Suprapubic skin (tissue), 4 donors: Measurements from ENCODE around the gene IRF7. TPM values are rescaled to one million over a fixed set of nuclear protein-coding genes. Genes with fewer than 3 reads are reported as not detected.

Experiments
- DNase-seq, 2 donors: peaks; one replicate each; pipeline ENCODE4 v3.0.0-alpha.2; 2019; ENCODE audit warnings: low spot score in 2 of 2
- H3K27ac ChIP-seq: fragments of 200-600 bp; sonication (generic); one replicate; pipeline ENCODE4 v1.5.1; 2019
- H3K27me3 ChIP-seq: fragments of 200-600 bp; sonication (generic); one replicate; pipeline ENCODE4 v1.5.1; 2019
- H3K36me3 ChIP-seq: fragments of 200-600 bp; sonication (generic); one replicate; pipeline ENCODE4 v1.5.1; 2019
- H3K4me1 ChIP-seq: fragments of 200-600 bp; sonication (generic); one replicate; pipeline ENCODE4 v1.5.1; 2019
- H3K4me3 ChIP-seq: fragments of 200-600 bp; sonication (generic); one replicate; pipeline ENCODE4 v1.5.1; 2019; ENCODE audit warnings: mild to moderate bottlenecking
- H3K9me3 ChIP-seq: fragments of 200-600 bp; sonication (generic); one replicate; pipeline ENCODE4 v1.5.1; 2019
- CTCF ChIP-seq, 2 donors: fragments of 200-600 bp in 1 of 2; fragments of 450-650 bp in 1 of 2; sonication (generic) in 1 of 2; IDR thresholded peaks; one replicate each; pipeline ENCODE4 v1.5.1; 2016 to 2019; ENCODE audit warnings: antibody characterized with exemption in 2 of 2, mild to moderate bottlenecking in 1 of 2, moderate library complexity in 1 of 2
- EP300 ChIP-seq: sonication (generic); formaldehyde crosslinking; IDR thresholded peaks from one replicate; pipeline ENCODE4 v1.6.1; 2017; ENCODE audit warnings: antibody characterized with exemption
- POLR2A ChIP-seq, 2 donors: fragments of 450-650 bp; IDR thresholded peaks; one replicate each; pipeline ENCODE4 v1.6.1; 2017; ENCODE audit warnings: antibody characterized with exemption in 2 of 2, mild to moderate bottlenecking in 2 of 2, moderate library complexity in 2 of 2
- POLR2AphosphoS5 ChIP-seq, 3 donors: sonication (generic); formaldehyde crosslinking; IDR thresholded peaks; one replicate each; pipeline ENCODE4 v1.6.1; 2017; ENCODE audit warnings: antibody characterized with exemption in 3 of 3
- WGBS: methylation state at CpG from one replicate; pipeline ENCODE4 v1.1.5; 2018; 5-methylcytosine and 5-hydroxymethylcytosine counted together
- total RNA-seq, 4 donors: library from RNA; depleted of rRNA; stranded (reverse); fragments of >200 nt; gene quantifications; one replicate each; pipeline ENCODE4 v1.1.0, GENCODE V29; 2016

The IRF7 gene
- total RNA-seq, 4 donors from 2014 or later = 20.9 to 34.0 (median 26.6) TPM

GRCh38 chr11:567629-568292, 48.0 kb downstream of the IRF7 start:
- peak overlapping the region; percentile 76 for H3K4me3 ChIP-seq
- no peaks in the 10 kb centered on the region for H3K9me3 ChIP-seq
- H3K4me1 ChIP-seq = peaks cover 50% of the 10 kb centered on the region
- WGBS = no CpG with 5 or more reads among the region's 41 CpGs
- H3K27me3 ChIP-seq = no peaks in the 10 kb centered on the region
- H3K36me3 ChIP-seq = no peaks in the 10 kb centered on the region
- no peak for TF ChIP-seq EP300
- no peak for TF ChIP-seq POLR2A (IDR thresholded peaks at IDR 0.05)
- TF ChIP-seq POLR2AphosphoS5 (IDR thresholded peaks at IDR 0.05) = no peak
- TF ChIP-seq CTCF (IDR thresholded peaks at IDR 0.05) = no peak
- H3K27ac ChIP-seq = peak overlapping the region; percentile 91
- DNase-seq = peak; percentile 74 to 77

DNA sequence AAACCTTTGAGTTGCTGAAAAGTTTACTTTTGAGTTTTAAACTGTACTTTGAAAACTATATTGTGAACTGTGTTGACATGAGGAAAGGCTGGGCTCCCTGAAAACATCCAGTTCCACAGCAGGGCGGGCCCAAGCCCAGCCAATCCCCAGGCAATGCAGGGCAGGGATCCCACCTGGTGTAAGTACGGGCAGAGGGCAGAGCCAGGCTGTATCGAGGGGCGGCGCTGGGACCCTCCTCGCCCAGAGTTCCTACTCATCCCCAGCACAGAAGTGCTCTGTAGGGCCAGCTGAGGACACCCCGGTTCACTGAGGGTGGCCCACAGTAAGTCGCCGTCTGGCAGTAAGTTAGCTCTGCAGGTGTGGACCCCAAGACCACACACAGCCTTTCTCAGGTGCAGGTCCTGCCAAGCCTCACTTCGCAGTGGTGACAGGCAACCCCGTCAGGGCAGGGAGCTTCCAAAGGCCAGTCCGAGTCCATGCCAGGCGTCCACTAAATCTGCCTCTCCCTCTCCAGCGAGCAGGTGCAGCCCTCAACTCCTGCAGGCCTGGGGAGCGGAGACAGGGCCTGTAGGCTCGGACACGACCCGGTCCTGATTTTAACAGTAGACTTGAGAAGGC, 48.6 kb downstream of the IRF7 start:
- Histone ChIP-seq H3K9me3 (no peaks in the 10 kb centered on the region), H3K4me3 (peak overlapping the region; percentile 76), H3K4me1 (peaks cover 57% of the 10 kb centered on the region), H3K27me3 (no peaks in the 10 kb centered on the region), H3K27ac (peak overlapping the region; percentile 91), H3K36me3 (no peaks in the 10 kb centered on the region)
- peak; percentile 67 to 75 for DNase-seq
- TF ChIP-seq POLR2A (IDR thresholded peaks at IDR 0.05) = no peak
- TF ChIP-seq EP300 = no peak
- no peak for TF ChIP-seq POLR2AphosphoS5 (IDR thresholded peaks at IDR 0.05)
- TF ChIP-seq CTCF (IDR thresholded peaks at IDR 0.05) = no peak
- 93% methylated on average over 4 of the region's 18 CpGs for WGBS

GRCh38 chr11:565921-566509, 49.7 kb downstream of the IRF7 start:
- no peaks in the 10 kb centered on the region for H3K9me3 ChIP-seq
- H3K36me3 ChIP-seq = no peaks in the 10 kb centered on the region
- WGBS = 76% methylated on average over 8 of the region's 12 CpGs
- H3K4me1 ChIP-seq = peaks cover 68% of the 10 kb centered on the region
- TF ChIP-seq POLR2AphosphoS5 (IDR thresholded peaks at IDR 0.05) (no peak), CTCF (IDR thresholded peaks at IDR 0.05) (no peak), EP300 (no peak), POLR2A (IDR thresholded peaks at IDR 0.05) (no peak)
- no peak for DNase-seq
- no peaks in the 10 kb centered on the region for H3K27me3 ChIP-seq
- H3K27ac ChIP-seq = no peak overlapping the region
- no peak overlapping the region for H3K4me3 ChIP-seq

DNA sequence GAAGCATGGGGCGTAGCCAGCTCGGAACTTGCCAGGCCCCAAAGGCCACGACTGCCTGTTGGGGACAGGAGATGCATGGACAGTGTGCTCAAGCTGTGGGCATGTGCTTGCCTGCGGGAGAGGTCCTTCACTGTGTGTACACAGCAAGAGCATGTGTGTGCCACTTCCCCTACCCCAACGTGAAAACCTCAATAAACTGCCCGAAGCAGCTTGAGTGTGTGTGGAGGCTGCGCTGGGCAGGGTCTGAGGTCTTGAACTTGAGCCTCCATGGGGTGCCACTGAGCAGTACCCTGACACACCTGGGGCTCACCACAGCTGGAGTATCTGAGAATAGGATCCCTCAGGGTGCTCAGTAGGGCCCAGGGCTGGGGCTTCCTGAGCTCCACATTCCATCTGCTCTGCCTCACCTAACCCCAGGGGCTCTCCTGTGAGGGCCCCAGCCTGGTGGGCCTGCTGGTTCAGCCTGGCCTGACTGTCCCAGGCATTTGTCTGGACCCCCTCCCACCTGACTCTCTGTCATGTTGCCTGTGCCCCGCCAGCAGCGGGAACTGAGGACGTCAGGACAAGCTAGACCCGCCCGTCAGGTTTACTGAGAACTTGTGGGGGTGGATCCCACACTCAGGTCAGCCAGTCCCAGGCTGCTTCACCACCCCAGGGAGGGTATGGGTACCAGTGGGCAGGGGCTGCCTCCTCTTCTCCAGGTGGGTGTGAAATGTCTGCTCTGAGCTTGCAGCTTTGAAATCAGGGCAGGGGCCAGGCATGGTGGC, 51.8 kb downstream of the IRF7 start:
- no peaks in the 10 kb centered on the region for H3K9me3 ChIP-seq
- H3K27ac ChIP-seq = peak overlapping the region; percentile 42
- H3K4me3 ChIP-seq = no peak overlapping the region
- DNase-seq = peak in 1 of 2 donors; percentile 76
- H3K4me1 ChIP-seq = peaks cover 72% of the 10 kb centered on the region
- WGBS = 69% methylated on average over 4 of the region's 12 CpGs
- no peaks in the 10 kb centered on the region for H3K36me3 ChIP-seq
- no peak for TF ChIP-seq POLR2A (IDR thresholded peaks at IDR 0.05)
- TF ChIP-seq CTCF (IDR thresholded peaks at IDR 0.05) = no peak
- no peak for TF ChIP-seq EP300
- TF ChIP-seq POLR2AphosphoS5 (IDR thresholded peaks at IDR 0.05) = no peak
- no peaks in the 10 kb centered on the region for H3K27me3 ChIP-seq
